ENCODE measurements around the gene STARD5.
A peak's percentile ranks its signal among the peaks of the same experiment; 100 is the strongest.

Gene STARD5

GRCh38 chr15:81310480-81310879 lies 13.5 kb downstream of the STARD5 start:
- DNase-seq = no peak

- no peak for DNase-seq
These were observed 14.1 kb downstream of the STARD5 start for GRCh38 chr15:81309647-81310450.

- DNase-seq = no peak
These were observed 15.7 kb downstream of the STARD5 start for GRCh38 chr15:81308260-81308659.

- DNase-seq = peak; percentile 38
These were observed 19.7 kb downstream of the STARD5 start for GRCh38 chr15:81304226-81304625.

- DNase-seq = no peak
These were observed 20.4 kb downstream of the STARD5 start for GRCh38 chr15:81303244-81304225.

GRCh38 chr15:81302701-81303109 lies 21.2 kb downstream of the STARD5 start:
- no peak for DNase-seq

- no peak for DNase-seq
These were observed 22.0 kb downstream of the STARD5 start for GRCh38 chr15:81301815-81302399.

GRCh38 chr15:81301385-81301784 lies 22.6 kb downstream of the STARD5 start:
- no peak for DNase-seq

GRCh38 chr15:81299630-81300273 lies 24.2 kb downstream of the STARD5 start:
- no peak for DNase-seq

GRCh38 chr15:81299156-81299555 lies 24.8 kb downstream of the STARD5 start:
- DNase-seq = no peak

GRCh38 chr15:81298611-81299010 lies 25.3 kb downstream of the STARD5 start:
- DNase-seq = no peak

GRCh38 chr15:81297603-81298575 lies 26.1 kb downstream of the STARD5 start:
- DNase-seq = no peak

GRCh38 chr15:81297147-81297572 lies 26.8 kb downstream of the STARD5 start:
- peak; percentile 20 for DNase-seq

- peak; percentile 17 for DNase-seq
These were observed 27.3 kb downstream of the STARD5 start for GRCh38 chr15:81296673-81297072.

- no peak for DNase-seq
These were observed 27.8 kb downstream of the STARD5 start for GRCh38 chr15:81296186-81296585.

- DNase-seq = no peak
These were observed 28.3 kb downstream of the STARD5 start for GRCh38 chr15:81295486-81296121.

GRCh38 chr15:81294516-81294880 lies 29.4 kb downstream of the STARD5 start:
- DNase-seq = no peak

- DNase-seq = no peak
These were observed 30.0 kb downstream of the STARD5 start for GRCh38 chr15:81293728-81294515.

- DNase-seq = no peak
These were observed 31.4 kb downstream of the STARD5 start for GRCh38 chr15:81292523-81293001.
